HG02870 (cell line): ENCODE data around the gene NPDC1.

ENCODE experiments used
- ATAC-seq: cut with Tn5 transposase; IDR thresholded peaks from one replicate; pipeline ENCODE4 v1.9.1; 2021; ENCODE audit warnings: mild to moderate bottlenecking, moderate library complexity; ENCODE audit not compliant: unreplicated experiment

Gene NPDC1

GRCh38 chr9:137057545-137057944 is 11.6 kb upstream of the NPDC1 start:
- no peak for ATAC-seq

- ATAC-seq, result no peak
Measured at GRCh38 chr9:137056739-137057415, 10.9 kb upstream of the NPDC1 start.

- ATAC-seq, result no peak
Measured at GRCh38 chr9:137055385-137056364, 9.7 kb upstream of the NPDC1 start.

GRCh38 chr9:137054932-137055384 is 9.0 kb upstream of the NPDC1 start:
- no peak for ATAC-seq

GRCh38 chr9:137053944-137054931 is 8.3 kb upstream of the NPDC1 start, which contains the start of gene ENTPD2:
ENTPD2 (minus strand) TSS chr9:137054061; CDS start chr9:137053997, 64 bp downstream.
- ATAC-seq, result no peak

- ATAC-seq, result no peak
Measured at GRCh38 chr9:137052998-137053943, 7.3 kb upstream of the NPDC1 start.

GRCh38 chr9:137052293-137052692 is 6.3 kb upstream of the NPDC1 start:
- ATAC-seq, result no peak

GRCh38 chr9:137051145-137051724 is 5.3 kb upstream of the NPDC1 start:
- ATAC-seq, result no peak

- ATAC-seq, result no peak
Measured at GRCh38 chr9:137050570-137050969, 4.6 kb upstream of the NPDC1 start.

GRCh38 chr9:137049544-137050449 is 3.8 kb upstream of the NPDC1 start:
- ATAC-seq, result no peak

- no peak for ATAC-seq
Measured at GRCh38 chr9:137048655-137049543, 2.9 kb upstream of the NPDC1 start.

GRCh38 chr9:137045294-137046087 is 486 bp downstream of the NPDC1 start:
- no peak for ATAC-seq

GRCh38 chr9:137044502-137045177 is 1.3 kb downstream of the NPDC1 start:
- ATAC-seq, result no peak

GRCh38 chr9:137044037-137044436 is 1.9 kb downstream of the NPDC1 start:
- no peak for ATAC-seq
